ENCODE measurements around the gene KREMEN2. TPM values are rescaled to one million over a fixed set of nuclear protein-coding genes. Genes with fewer than 3 reads are reported as not detected.

Gene KREMEN2
- total and polyA plus RNA-seq, 2 donors (not counting 3 experiments of a cell fraction or from before 2014, with no cell fraction given), result not detected

GRCh38 chr16:2937170-2937569, 26.9 kb upstream of the KREMEN2 start:
- intact Hi-C loops (cut with micrococcal nuclease), result no loop called here

More at GRCh38 chr16:2937170-2937569, 26.9 kb upstream of the KREMEN2 start:
- Histone ChIP-seq H3K27ac (ENCODE audit: insufficient read depth, low read depth, low read length) (no peak overlapping the region), H3K27me3 (ENCODE audit: control insufficient read depth in 2 of 2, insufficient read depth in 2 of 2, low read length in 2 of 2) (no peaks in the 10 kb centered on the region), H3K4me1 (ENCODE audit: control insufficient read depth, extremely low read depth, insufficient read depth, low read length) (no peaks in the 10 kb centered on the region), H3K79me2 (ENCODE audit: control insufficient read depth, insufficient read depth, low read length) (no peaks in the 10 kb centered on the region), H2AFZ (ENCODE audit: low read depth, low read length) (no peak overlapping the region), H3K9me3 (replicated peaks; ENCODE audit: control insufficient read depth, insufficient read depth, low read length) (no peaks in the 10 kb centered on the region), H3K9ac (replicated peaks; ENCODE audit: extremely low read depth, insufficient read depth, low read length) (no peak overlapping the region), H4K20me1 (replicated peaks; ENCODE audit: control insufficient read depth, extremely low read depth, insufficient read depth, low read length) (no peaks in the 10 kb centered on the region), H3K9me1 (replicated peaks; ENCODE audit: control insufficient read depth, extremely low read depth, insufficient read depth, low read length) (no peaks in the 10 kb centered on the region), H3K4me2 (ENCODE audit: insufficient read depth, low read length) (no peak overlapping the region), H3K36me3 (ENCODE audit: control insufficient read depth in 2 of 2, extremely low read depth in 1 of 2, insufficient read depth in 2 of 2, low read length in 2 of 2) (peaks cover 10 to 40% of the 10 kb centered on the region in 2 experiments), H3K4me3 (replicated peaks in 1 of 3; ENCODE audit: insufficient read depth in 1 of 3, low read depth in 1 of 3, low read length in 3 of 3) (no peak overlapping the region)
- dilution Hi-C loops (cut with MboI; ENCODE audit: extremely low pct_ligation_motif_present, low sequenced_read_pairs), result no loop called here
- ChIA-PET CTCF (no interaction called here), POLR2A (no interaction called here)
- DNase-seq (ENCODE audit: low read depth, low spot score), result no peak
- TF ChIP-seq CTCF (IDR thresholded peaks at IDR 0.05; ENCODE audit: extremely low read depth in 1 of 2, insufficient read depth in 1 of 2, low read depth in 1 of 2, low read length in 2 of 2) (no peak), POLR2AphosphoS5 (IDR thresholded peaks at IDR 0.05; ENCODE audit: insufficient read depth, low read depth, low read length) (no peak), MAX (IDR thresholded peaks at IDR 0.05; ENCODE audit: insufficient read depth, insufficient read length) (no peak), JUN (IDR thresholded peaks at IDR 0.05; ENCODE audit: borderline replicate concordance, insufficient read depth, insufficient read length, low read depth) (no peak), GATA2 (IDR thresholded peaks at IDR 0.05; ENCODE audit: insufficient read depth, insufficient read length, low read depth, low read length) (no peak), FOS (IDR thresholded peaks at IDR 0.05; ENCODE audit: borderline replicate concordance, insufficient read depth, low read length) (no peak), MYC (IDR thresholded peaks at IDR 0.05; ENCODE audit: low read depth, low read length) (no peak), POLR2A (IDR thresholded peaks at IDR 0.05; ENCODE audit: low read depth, low read length) (no peak), EZH2 (IDR thresholded peaks at IDR 0.05; ENCODE audit: borderline replicate concordance, low read depth, low read length, severe bottlenecking) (no peak)
- FAIRE-seq, result no peak
- BruUV-seq (replicated peaks), result no TSS peak

Data from endothelial cell of umbilical vein (primary cell).